ENCODE measurements around the gene TBPL1.

TBPL1 gene

GRCh38 chr6:134031696-134032255 is 78.8 kb downstream of the TBPL1 start:
- TF ChIP-seq CTCF (IDR thresholded peaks at IDR 0.05; ENCODE audit: low read depth, low read length), result no peak
- H3K4me3 ChIP-seq (ENCODE audit: low read depth, low read length), result no peak overlapping the region

GRCh38 chr6:134034478-134034877 is 81.5 kb downstream of the TBPL1 start:
- H3K4me3 ChIP-seq (ENCODE audit: low read depth, low read length), result no peak overlapping the region
- TF ChIP-seq CTCF (IDR thresholded peaks at IDR 0.05; ENCODE audit: low read depth, low read length), result no peak

GRCh38 chr6:134034961-134035822 is 82.2 kb downstream of the TBPL1 start:
- no peak overlapping the region for H3K4me3 ChIP-seq (ENCODE audit: low read depth, low read length)
- TF ChIP-seq CTCF (IDR thresholded peaks at IDR 0.05; ENCODE audit: low read depth, low read length), result no peak

GRCh38 chr6:134035823-134036296 is 82.8 kb downstream of the TBPL1 start:
- no peak for TF ChIP-seq CTCF (IDR thresholded peaks at IDR 0.05; ENCODE audit: low read depth, low read length)

GRCh38 chr6:134039116-134039515 is 86.1 kb downstream of the TBPL1 start:
- no peak overlapping the region for H3K4me3 ChIP-seq (ENCODE audit: low read depth, low read length)
- TF ChIP-seq CTCF (IDR thresholded peaks at IDR 0.05; ENCODE audit: low read depth, low read length), result no peak

More at GRCh38 chr6:134035823-134036296, 82.8 kb downstream of the TBPL1 start:
- no peak overlapping the region for H3K4me3 ChIP-seq (ENCODE audit: low read depth, low read length)

Data from WI38 (cell line).